GM12872 (cell line): Measurements from ENCODE around the gene RIMBP2.

ENCODE experiments used
- TF ChIP-seq, protein P1 (sequence below): IDR thresholded peaks from 3 replicates; pipeline ENCODE4 v1.5.1; 2011; ENCODE audit warnings: low read depth, mild to moderate bottlenecking, low read length, moderate library complexity; ENCODE audit not compliant: insufficient read depth

RIMBP2 gene

DNA sequence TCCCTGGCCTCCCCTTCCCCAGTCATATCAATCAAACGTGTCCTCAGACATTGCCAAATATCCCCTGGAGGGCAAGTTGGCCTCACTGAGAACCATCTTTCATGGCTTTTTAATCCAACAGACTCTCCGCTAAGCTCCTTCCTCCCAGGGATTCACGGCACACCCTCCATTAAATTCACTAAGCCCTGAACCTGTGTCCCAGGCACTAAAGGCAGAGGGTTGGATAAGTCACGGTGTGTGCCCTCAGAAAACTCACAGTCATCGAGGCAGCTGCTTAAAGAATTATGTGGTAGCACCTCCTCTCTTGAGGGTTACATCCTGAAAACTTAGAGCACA lies 211.3 kb downstream of the RIMBP2 start:
- TF ChIP-seq, protein P1, sequence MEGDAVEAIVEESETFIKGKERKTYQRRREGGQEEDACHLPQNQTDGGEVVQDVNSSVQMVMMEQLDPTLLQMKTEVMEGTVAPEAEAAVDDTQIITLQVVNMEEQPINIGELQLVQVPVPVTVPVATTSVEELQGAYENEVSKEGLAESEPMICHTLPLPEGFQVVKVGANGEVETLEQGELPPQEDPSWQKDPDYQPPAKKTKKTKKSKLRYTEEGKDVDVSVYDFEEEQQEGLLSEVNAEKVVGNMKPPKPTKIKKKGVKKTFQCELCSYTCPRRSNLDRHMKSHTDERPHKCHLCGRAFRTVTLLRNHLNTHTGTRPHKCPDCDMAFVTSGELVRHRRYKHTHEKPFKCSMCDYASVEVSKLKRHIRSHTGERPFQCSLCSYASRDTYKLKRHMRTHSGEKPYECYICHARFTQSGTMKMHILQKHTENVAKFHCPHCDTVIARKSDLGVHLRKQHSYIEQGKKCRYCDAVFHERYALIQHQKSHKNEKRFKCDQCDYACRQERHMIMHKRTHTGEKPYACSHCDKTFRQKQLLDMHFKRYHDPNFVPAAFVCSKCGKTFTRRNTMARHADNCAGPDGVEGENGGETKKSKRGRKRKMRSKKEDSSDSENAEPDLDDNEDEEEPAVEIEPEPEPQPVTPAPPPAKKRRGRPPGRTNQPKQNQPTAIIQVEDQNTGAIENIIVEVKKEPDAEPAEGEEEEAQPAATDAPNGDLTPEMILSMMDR = no peak

DNA sequence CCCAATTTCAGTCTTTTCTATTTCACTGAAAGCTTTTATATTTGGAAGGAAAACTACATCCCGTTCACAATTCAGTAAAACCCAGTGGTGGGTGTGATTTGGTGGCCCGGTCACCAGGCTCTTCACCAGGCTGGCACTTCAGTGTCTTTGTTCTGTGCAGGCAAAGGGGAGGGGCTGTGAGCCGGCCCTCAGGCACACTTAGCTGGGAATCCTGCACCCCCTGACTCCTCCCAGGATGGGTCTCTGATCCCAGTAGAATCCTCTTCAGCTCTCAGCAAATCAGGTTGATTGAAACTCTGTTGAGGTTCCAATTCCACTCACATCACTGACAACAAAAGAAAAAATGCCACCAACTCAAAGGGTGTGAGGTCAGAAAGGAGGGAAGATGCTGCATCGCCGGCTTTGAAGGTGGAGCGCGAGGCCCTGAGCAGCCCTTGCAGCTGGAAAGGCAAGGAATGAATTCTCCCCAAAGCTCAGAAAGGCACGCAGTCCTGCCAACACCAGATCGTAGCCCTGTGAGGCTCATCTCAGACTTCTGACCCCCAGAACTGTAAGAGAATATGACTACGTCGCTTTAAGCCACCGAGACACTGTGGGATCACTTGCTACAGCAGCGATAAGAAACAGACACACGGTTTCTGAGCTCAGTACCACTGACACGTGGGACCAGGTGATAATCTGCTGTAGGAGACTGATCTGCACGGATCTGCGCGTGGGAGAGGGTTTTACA lies 211.8 kb downstream of the RIMBP2 start:
- TF ChIP-seq, protein P1 = no peak

DNA sequence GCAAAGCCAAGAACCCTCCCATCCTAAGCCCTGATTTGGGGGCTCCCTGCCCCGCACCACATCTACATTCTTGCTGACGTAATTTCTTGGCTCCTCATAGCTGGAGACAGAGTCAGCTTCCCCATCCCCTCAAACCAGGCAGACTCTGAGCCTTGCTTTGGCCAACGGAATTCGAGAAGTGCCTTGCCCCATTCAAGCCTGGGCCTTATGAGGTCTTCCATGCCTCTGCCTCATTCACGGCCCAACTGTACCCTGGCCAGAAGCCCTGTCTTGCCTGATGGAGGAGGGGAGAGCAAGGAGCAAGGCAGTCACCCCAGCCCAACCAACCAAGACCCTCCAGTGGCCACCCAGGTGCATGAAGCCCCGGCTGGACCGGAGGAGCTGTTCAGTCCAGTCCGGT lies 214.3 kb downstream of the RIMBP2 start:
- TF ChIP-seq, protein P1 = no peak

DNA sequence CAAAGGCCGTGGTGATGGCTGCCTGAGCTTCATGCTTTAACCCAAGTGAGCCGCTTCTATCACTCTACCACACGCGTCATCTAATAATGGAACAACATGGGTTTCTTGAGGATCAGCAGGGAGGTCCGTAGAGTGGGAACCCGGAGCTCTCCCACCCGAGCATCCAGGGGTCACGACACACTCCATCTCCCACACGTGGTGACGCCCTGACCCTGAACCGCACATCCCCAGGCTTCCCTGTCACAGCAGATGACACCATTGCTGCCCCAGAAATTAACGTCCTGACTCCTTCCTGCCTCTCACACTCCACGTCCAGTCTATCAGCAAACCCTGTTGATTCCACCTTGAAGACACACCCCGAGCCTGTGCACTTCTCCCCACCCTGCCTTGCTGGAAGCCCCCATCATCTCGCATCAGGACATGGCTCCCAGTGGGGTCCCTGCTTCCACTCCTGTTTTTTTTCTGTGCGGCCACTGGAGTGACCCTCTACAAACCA lies 215.2 kb downstream of the RIMBP2 start:
- TF ChIP-seq, protein P1 = no peak

GRCh38 chr12:130499474-130499873 lies 216.6 kb downstream of the RIMBP2 start:
- TF ChIP-seq, protein P1 = no peak

DNA sequence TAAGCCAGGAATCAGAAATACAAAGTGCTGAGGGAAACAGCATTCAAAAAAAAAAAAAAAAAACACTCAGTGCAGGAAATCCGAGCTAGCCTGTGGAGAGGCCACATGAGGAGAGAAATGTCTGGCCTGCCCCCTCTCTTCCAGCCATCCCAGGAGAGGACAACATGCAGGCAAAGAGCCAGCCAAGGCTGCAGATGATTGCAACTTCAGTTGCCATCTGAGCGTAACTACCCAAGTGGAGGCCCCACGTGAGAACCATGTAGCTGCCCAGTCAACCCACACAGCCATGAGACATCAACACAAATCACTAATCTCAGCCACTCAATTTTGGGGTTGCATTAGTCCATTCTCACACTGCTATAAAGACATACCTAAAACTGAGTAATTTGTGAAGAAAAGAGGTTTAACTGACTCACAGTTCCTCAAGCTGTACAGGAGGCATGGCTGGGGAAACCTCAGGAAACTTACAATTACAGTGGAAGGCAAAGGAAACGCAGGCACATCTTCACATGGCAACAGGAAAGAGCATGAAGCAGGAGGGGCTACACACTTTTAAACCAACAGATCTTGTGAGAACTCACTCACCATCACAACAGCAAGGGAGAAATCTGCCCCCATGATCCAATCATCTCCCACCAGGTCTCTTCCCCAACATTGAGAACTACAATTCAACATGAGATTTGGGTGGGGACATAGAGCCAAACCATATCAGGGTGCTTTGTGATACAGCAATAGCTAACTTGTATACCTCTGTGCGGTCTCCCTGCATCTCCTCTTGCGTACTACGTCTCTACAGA lies 217.3 kb downstream of the RIMBP2 start:
- TF ChIP-seq, protein P1 = no peak

DNA sequence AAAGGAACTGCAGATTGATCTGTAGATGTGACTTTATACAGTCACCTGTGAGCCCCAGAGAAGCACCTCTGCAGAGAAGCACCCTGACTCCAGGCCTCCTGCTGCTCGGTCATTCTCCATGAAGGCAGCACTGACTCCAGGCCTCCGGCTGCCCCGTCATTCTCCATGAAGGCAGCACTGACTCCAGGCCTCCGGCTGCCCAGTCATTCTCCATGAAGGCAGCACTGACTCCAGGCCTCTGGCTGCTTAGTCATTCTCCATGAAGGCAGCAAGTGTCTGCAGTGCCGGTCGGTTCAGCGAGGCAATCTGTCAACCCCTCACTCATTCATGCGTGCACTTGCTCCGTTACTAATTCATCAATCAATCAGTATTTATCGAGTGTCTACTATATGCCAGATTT lies 218.1 kb downstream of the RIMBP2 start:
- TF ChIP-seq, protein P1 = no peak
